Effector memory CD4-positive, alpha-beta T cell (primary cell): ENCODE measurements around the gene DCAF4.

Source experiments
- DNase-seq, 3 donors: peaks; one replicate each; pipeline ENCODE4 v3.0.0-alpha.2; 2020
- H3K27ac ChIP-seq: 2 replicates; pipeline ENCODE4 v1.7.0; 2013; ENCODE audit warnings: mild to moderate bottlenecking, low read length, moderate library complexity; ENCODE audit not compliant: insufficient read depth, poor library complexity, severe bottlenecking
- H3K27me3 ChIP-seq: replicated peaks from 2 replicates; pipeline ENCODE4 v1.7.0; 2013; ENCODE audit warnings: mild to moderate bottlenecking, low read length; ENCODE audit not compliant: insufficient read depth, control insufficient read depth, poor library complexity, severe bottlenecking
- H3K36me3 ChIP-seq: 2 replicates; pipeline ENCODE4 v1.7.0; 2013; ENCODE audit warnings: mild to moderate bottlenecking, low read length, moderate library complexity; ENCODE audit not compliant: control insufficient read depth, insufficient read depth
- H3K4me1 ChIP-seq: 2 replicates; pipeline ENCODE4 v1.7.0; 2013; ENCODE audit warnings: low read length, mild to moderate bottlenecking; ENCODE audit not compliant: control insufficient read depth, insufficient read depth, poor library complexity, severe bottlenecking
- H3K4me3 ChIP-seq: 2 replicates; pipeline ENCODE4 v1.7.0; 2013; ENCODE audit warnings: low read length, low read depth, mild to moderate bottlenecking; ENCODE audit not compliant: insufficient read depth, poor library complexity, severe bottlenecking
- H3K9me3 ChIP-seq: 2 replicates; pipeline ENCODE4 v1.7.0; 2013; ENCODE audit warnings: mild to moderate bottlenecking, low read length, moderate library complexity; ENCODE audit not compliant: control insufficient read depth
- total RNA-seq, 3 donors: gene quantifications; one replicate each; lab custom pipeline; 2026; lab: John Stamatoyannopoulos, UW

Gene DCAF4
- 13.1 to 19.7 (median 15.2) reads per million in 3 donors for total RNA-seq

- H3K27ac ChIP-seq, result peak within 1 kb of the TSS; percentile 68
- H3K36me3 ChIP-seq, result no peaks in the 10 kb centered on the region
- no peaks in the 10 kb centered on the region for H3K9me3 ChIP-seq
- H3K4me1 ChIP-seq, result peaks cover 12% of the 10 kb centered on the region
- DNase-seq, result peak; percentile 89 to 93 (median 92)
- H3K4me3 ChIP-seq, result peak within 1 kb of the TSS; percentile 50
- no peaks in the 10 kb centered on the region for H3K27me3 ChIP-seq
Measured at GRCh38 chr14:72926292-72927028, at the start of gene DCAF4. TSS of gene DCAF4 (plus strand) at chr14:72926464. CDS start at chr14:72937979, 11,515 bp downstream.

- DNase-seq, result no peak
- H3K4me3 ChIP-seq, result no peak overlapping the region
- H3K27ac ChIP-seq, result no peak overlapping the region
- H3K4me1 ChIP-seq, result no peaks in the 10 kb centered on the region
- no peaks in the 10 kb centered on the region for H3K36me3 ChIP-seq
- no peaks in the 10 kb centered on the region for H3K9me3 ChIP-seq
- H3K27me3 ChIP-seq, result no peaks in the 10 kb centered on the region
Measured at GRCh38 chr14:72876710-72877063, 49.6 kb upstream of the DCAF4 start.

- no peaks in the 10 kb centered on the region for H3K9me3 ChIP-seq
- no peak overlapping the region for H3K27ac ChIP-seq
- no peaks in the 10 kb centered on the region for H3K4me1 ChIP-seq
- no peak overlapping the region for H3K4me3 ChIP-seq
- no peaks in the 10 kb centered on the region for H3K36me3 ChIP-seq
- no peak for DNase-seq
- no peaks in the 10 kb centered on the region for H3K27me3 ChIP-seq
Measured at GRCh38 chr14:72878746-72879145, 47.5 kb upstream of the DCAF4 start.

GRCh38 chr14:72879431-72879830 is 46.8 kb upstream of the DCAF4 start:
- Histone ChIP-seq H3K4me1 (no peaks in the 10 kb centered on the region), H3K27ac (no peak overlapping the region), H3K4me3 (no peak overlapping the region), H3K9me3 (no peaks in the 10 kb centered on the region), H3K27me3 (no peaks in the 10 kb centered on the region), H3K36me3 (no peaks in the 10 kb centered on the region)
- DNase-seq, result no peak

- Histone ChIP-seq H3K4me1 (no peaks in the 10 kb centered on the region), H3K27ac (no peak overlapping the region), H3K27me3 (no peaks in the 10 kb centered on the region), H3K9me3 (no peaks in the 10 kb centered on the region), H3K36me3 (no peaks in the 10 kb centered on the region), H3K4me3 (no peak overlapping the region)
- no peak for DNase-seq
Measured at GRCh38 chr14:72880164-72880563, 46.1 kb upstream of the DCAF4 start.

GRCh38 chr14:72880820-72881219 is 45.4 kb upstream of the DCAF4 start:
- Histone ChIP-seq H3K36me3 (no peaks in the 10 kb centered on the region), H3K9me3 (no peaks in the 10 kb centered on the region), H3K4me1 (no peaks in the 10 kb centered on the region), H3K4me3 (no peak overlapping the region), H3K27me3 (no peaks in the 10 kb centered on the region), H3K27ac (no peak overlapping the region)
- no peak for DNase-seq

GRCh38 chr14:72881543-72881942 is 44.7 kb upstream of the DCAF4 start:
- H3K9me3 ChIP-seq, result no peaks in the 10 kb centered on the region
- DNase-seq, result no peak
- no peaks in the 10 kb centered on the region for H3K27me3 ChIP-seq
- no peaks in the 10 kb centered on the region for H3K36me3 ChIP-seq
- H3K27ac ChIP-seq, result no peak overlapping the region
- H3K4me1 ChIP-seq, result no peaks in the 10 kb centered on the region
- no peak overlapping the region for H3K4me3 ChIP-seq

- Histone ChIP-seq H3K4me3 (no peak overlapping the region), H3K4me1 (no peaks in the 10 kb centered on the region), H3K27me3 (no peaks in the 10 kb centered on the region), H3K36me3 (no peaks in the 10 kb centered on the region), H3K9me3 (no peaks in the 10 kb centered on the region), H3K27ac (no peak overlapping the region)
- no peak for DNase-seq
Measured at GRCh38 chr14:72882047-72882446, 44.2 kb upstream of the DCAF4 start.

- no peaks in the 10 kb centered on the region for H3K9me3 ChIP-seq
- no peak overlapping the region for H3K4me3 ChIP-seq
- no peak overlapping the region for H3K27ac ChIP-seq
- H3K4me1 ChIP-seq, result no peaks in the 10 kb centered on the region
- no peaks in the 10 kb centered on the region for H3K27me3 ChIP-seq
- H3K36me3 ChIP-seq, result no peaks in the 10 kb centered on the region
- no peak for DNase-seq
Measured at GRCh38 chr14:72882463-72882862, 43.8 kb upstream of the DCAF4 start.

- no peak overlapping the region for H3K4me3 ChIP-seq
- H3K27me3 ChIP-seq, result no peaks in the 10 kb centered on the region
- no peak overlapping the region for H3K27ac ChIP-seq
- DNase-seq, result no peak
- no peaks in the 10 kb centered on the region for H3K9me3 ChIP-seq
- H3K36me3 ChIP-seq, result no peaks in the 10 kb centered on the region
- no peaks in the 10 kb centered on the region for H3K4me1 ChIP-seq
Measured at GRCh38 chr14:72883109-72883508, 43.2 kb upstream of the DCAF4 start.
